OCI-M1 (cell line): ENCODE results near the gene ADGRG6.

ENCODE experiments used
- DNase-seq: peaks from one replicate; lab custom pipeline; 2025; lab: John Stamatoyannopoulos, UW

Gene ADGRG6

DNA sequence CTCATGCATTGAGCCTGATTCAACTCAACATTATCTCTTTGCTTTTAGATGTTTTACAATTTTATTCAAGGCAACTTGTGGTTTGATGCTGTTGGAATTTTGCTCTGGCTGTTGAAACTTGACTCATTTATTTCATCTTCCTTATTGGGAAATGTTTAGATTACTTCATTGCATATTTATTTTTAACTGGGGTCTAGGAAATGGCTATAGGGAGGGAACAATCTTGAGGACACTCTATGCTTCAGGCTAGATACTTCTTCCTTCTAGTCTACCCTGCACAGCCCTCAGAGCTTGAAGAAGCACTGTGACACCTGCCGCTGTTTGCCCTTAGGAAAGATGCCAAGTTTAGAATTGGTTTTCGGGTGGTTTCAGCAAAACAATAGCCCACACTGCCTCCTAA is 183.4 kb downstream of the ADGRG6 start:
- DNase-seq = no peak

DNA sequence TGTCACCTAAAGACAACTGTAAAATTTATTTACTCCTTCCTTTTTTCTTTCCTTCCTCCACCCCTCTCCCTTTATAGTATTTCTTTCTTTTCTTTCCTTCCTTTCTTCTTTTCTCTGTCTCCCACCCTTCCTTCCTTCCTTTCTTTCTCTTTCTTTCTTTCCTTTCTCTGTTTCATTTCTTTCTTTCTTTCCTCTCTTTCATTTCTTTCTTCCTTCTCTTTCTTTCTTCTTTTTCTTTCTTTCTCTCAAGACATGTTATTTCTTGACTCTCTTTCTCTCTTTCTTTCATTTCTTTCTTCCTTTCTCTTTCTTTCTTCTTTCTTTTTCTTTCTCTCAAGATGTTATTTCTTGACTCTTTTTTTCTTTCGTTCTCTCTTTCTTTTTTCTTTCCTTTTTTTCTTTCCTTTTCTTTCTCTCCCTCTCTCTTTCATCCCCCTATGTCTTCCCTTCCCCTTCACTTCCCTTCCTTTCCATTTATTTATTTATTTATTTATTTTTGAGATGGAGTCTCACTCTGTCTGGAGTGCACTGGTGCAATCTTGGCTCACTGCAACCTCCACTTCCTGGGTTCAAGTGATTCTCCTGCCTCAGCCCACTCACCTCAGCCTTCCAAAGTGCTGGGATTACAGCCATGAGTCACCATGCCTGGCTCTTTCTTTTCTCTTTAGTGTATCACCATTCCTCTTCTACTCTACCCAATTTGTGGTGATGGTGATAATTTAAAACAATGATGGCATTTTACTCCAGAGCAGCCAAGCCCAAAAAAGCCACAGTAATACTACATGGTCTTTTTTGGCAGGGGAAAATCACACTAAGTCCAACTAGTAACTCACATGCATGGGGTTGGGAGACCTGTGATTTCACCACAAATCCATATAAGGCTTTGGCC is 188.2 kb downstream of the ADGRG6 start:
- DNase-seq = no peak
